GM18507 (cell line): ENCODE measurements around the gene GPC4.
"Not testable (repeated sequence)": the region's sequence is repeated elsewhere in the genome, so short reads cannot be mapped to it uniquely, and the experiment has no call there.

Source experiments
- DNase-seq: peaks from one replicate; pipeline ENCODE4 v3.0.0; 2011; ENCODE audit warnings: low read depth; ENCODE audit not compliant: insufficient read length; ENCODE audit errors: extremely low spot score
- FAIRE-seq: peaks from 2 replicates; lab custom pipeline; 2011; peaks lifted over from hg19 to GRCh38; lab: Jason Lieb, UNC

Gene GPC4

GRCh38 chrX:133323431-133323830 lies 91.9 kb downstream of the GPC4 start:
- FAIRE-seq (peak; percentile 68), DNase-seq (no peak)

GRCh38 chrX:133322269-133322668 lies 93.0 kb downstream of the GPC4 start:
- FAIRE-seq, DNase-seq: not testable (repeated sequence)

- DNase-seq: no peak
- FAIRE-seq: no peak
Measured at GRCh38 chrX:133321451-133321850, 93.8 kb downstream of the GPC4 start.

DNA sequence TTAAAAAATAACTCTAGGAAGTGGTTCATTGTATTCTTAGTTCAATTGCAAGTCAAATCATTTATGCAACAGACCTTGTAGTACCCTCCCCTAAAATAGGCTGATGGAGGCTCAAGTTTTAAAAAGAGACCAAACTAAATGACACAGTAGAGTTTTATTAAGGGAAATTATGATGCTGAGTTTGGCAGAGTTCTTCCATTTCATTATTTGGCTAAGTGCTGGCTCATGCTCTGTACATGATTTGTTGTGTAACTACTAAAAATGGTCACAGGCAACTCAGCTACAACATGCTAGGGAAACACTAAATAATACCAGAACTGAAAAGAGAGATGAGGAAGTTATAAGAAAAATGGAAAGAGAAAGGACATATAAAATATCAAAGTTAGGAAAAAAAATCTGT lies 101.0 kb downstream of the GPC4 start:
- DNase-seq (no peak), FAIRE-seq (no peak)

DNA sequence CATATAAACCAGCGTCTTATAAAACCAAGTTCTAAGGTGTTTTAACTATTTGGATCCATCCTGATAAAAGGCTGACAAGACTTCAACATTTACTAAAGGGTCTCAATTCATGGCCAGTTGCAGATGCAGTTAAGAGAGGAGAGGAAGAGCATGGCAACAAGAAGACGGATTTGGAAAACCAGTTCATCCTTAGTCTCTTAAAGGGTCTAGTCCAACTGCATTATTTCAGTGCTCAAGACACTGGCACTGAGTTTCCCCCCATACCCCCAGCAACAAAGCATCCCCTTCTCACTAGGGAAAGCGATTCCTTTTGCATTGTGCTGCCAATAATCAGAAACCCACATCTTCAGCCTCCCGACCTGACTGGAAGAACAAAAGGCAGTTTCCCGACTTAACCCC lies 106.8 kb downstream of the GPC4 start:
- peak; percentile 31 for FAIRE-seq
- DNase-seq: no peak

GRCh38 chrX:133307637-133308498 lies 107.4 kb downstream of the GPC4 start:
- no peak for FAIRE-seq
- DNase-seq: no peak

DNA sequence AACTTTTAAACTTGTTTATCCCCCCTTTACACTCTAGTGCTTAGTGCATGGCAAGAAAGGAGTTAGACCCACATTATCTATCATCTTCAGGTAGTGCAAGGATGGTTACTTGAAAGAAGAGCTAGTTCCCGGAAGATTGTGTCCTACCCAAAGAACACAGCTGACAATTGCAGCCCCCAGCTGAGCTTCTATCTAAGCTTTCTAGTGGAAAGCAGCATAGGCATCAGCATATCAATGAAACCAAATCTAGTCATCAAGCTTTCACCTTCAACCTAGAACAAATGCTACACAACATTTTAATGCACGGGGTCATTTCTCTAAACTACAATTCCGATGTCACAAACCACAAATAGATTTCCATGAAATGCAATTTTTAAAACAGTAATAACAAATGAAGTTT lies 108.2 kb downstream of the GPC4 start:
- FAIRE-seq (no peak), DNase-seq (no peak)

- DNase-seq (no peak), FAIRE-seq (no peak)
Measured at GRCh38 chrX:133306316-133306715, 109.0 kb downstream of the GPC4 start.

GRCh38 chrX:133305348-133305747 lies 109.9 kb downstream of the GPC4 start:
- FAIRE-seq: no peak
- no peak for DNase-seq

- no peak for FAIRE-seq
- DNase-seq: no peak
Measured at GRCh38 chrX:133302775-133303445, 112.4 kb downstream of the GPC4 start.

- no peak for DNase-seq
- FAIRE-seq: no peak
Measured at GRCh38 chrX:133300591-133300990, 114.7 kb downstream of the GPC4 start.

GRCh38 chrX:133297284-133297683 lies 118.0 kb downstream of the GPC4 start:
- DNase-seq: no peak
- FAIRE-seq: no peak

- DNase-seq (no peak), FAIRE-seq (no peak)
Measured at GRCh38 chrX:133294126-133294525, 121.2 kb downstream of the GPC4 start.

DNA sequence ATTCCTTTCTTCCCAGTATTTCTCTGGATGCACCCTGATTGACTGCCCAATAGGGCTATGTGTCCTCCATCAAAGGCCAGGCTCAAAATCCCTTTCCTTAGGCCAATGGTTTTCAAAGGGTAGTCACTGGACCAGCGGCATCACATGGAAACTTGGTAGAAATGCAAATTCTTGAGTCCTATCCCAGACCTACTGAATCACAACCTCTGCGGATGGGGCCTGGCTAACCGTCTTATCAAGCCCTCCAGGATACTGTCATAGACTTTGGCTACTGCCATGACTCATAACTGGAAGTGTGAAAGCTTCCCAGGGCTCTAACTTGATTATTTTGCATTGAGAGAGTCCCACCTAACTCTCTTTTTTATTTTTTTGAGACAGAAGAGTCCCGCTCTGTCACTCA lies 125.2 kb downstream of the GPC4 start:
- no peak for FAIRE-seq

DNA sequence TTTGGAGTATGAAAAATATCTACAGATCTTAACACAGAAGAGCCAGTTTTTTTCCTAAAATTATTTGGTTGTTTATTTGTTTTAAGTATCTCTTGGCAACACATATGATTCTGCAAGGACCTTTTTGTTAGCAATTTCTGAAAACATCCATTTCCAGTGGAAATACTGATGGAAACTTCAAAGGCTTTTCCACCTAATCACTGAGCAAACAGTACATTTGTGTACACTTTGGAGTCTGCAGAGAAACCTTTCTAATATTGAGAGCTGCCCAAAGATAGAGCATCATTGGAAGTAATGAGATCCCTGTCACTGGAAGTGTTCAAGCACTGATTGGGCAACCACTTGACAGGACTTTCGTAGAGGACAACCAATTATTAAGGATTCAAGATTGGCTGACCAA lies 127.4 kb downstream of the GPC4 start:
- no peak for FAIRE-seq
- DNase-seq: no peak

More for the DNA sequence above, 125.2 kb downstream of the GPC4 start:
- no peak for DNase-seq

DNA sequence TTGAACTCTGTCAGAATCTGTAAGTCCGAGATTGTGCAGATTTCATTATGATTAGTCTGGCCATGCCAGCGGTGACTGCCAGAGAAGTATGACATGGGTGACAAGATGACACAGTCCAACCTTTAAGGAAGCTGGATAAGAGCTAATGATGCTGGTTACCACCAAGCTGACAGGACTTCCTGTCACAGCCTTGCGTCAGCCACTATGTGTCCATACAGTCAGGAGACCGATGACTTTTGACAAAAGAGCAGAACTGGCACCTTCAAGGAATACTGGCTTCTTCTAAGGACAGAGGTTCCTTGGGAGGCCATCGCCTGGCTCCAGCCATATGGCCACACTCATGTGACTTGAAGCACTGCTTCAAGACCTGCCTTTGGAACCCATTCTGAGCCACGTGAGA lies 129.9 kb downstream of the GPC4 start:
- no peak for DNase-seq

GRCh38 chrX:133279112-133279730 lies 136.1 kb downstream of the GPC4 start:
- not testable (repeated sequence) for DNase-seq, FAIRE-seq

More for the DNA sequence above, 129.9 kb downstream of the GPC4 start:
- FAIRE-seq: no peak

GRCh38 chrX:133273180-133273579 lies 142.1 kb downstream of the GPC4 start:
- no peak for FAIRE-seq
- DNase-seq: no peak

- FAIRE-seq: no peak
- DNase-seq: no peak
Measured at GRCh38 chrX:133269168-133269567, 146.1 kb downstream of the GPC4 start.

GRCh38 chrX:133267621-133268020 lies 147.7 kb downstream of the GPC4 start:
- FAIRE-seq: no peak
- DNase-seq: no peak
